GDM1 (cell line): Measurements from ENCODE around the gene CPEB3.

ENCODE experiments used
- DNase-seq: peaks from one replicate; lab custom pipeline; 2025; lab: John Stamatoyannopoulos, UW

CPEB3 gene

GRCh38 chr10:92213049-92213448 is 77.8 kb downstream of the CPEB3 start:
- no peak for DNase-seq

GRCh38 chr10:92208736-92209135 is 82.1 kb downstream of the CPEB3 start:
- DNase-seq = no peak

- DNase-seq = no peak
These were observed 82.6 kb downstream of the CPEB3 start for GRCh38 chr10:92208157-92208720.

- DNase-seq = no peak
These were observed 83.8 kb downstream of the CPEB3 start for GRCh38 chr10:92207061-92207460.

GRCh38 chr10:92203919-92204623 is 86.8 kb downstream of the CPEB3 start:
- DNase-seq = no peak

- no peak for DNase-seq
These were observed 88.3 kb downstream of the CPEB3 start for GRCh38 chr10:92202536-92202935.

- no peak for DNase-seq
These were observed 90.3 kb downstream of the CPEB3 start for GRCh38 chr10:92200564-92200963.

GRCh38 chr10:92187101-92187500 is 103.8 kb downstream of the CPEB3 start:
- DNase-seq = no peak

GRCh38 chr10:92184977-92185376 is 105.9 kb downstream of the CPEB3 start:
- no peak for DNase-seq

- DNase-seq = no peak
These were observed 107.7 kb downstream of the CPEB3 start for GRCh38 chr10:92183199-92183598.

- DNase-seq = no peak
These were observed 109.3 kb downstream of the CPEB3 start for GRCh38 chr10:92181575-92181974.

- no peak for DNase-seq
These were observed 110.5 kb downstream of the CPEB3 start for GRCh38 chr10:92180399-92180798.

- no peak for DNase-seq
These were observed 113.3 kb downstream of the CPEB3 start for GRCh38 chr10:92177546-92177945.

- no peak for DNase-seq
These were observed 115.7 kb downstream of the CPEB3 start for GRCh38 chr10:92175164-92175563.

- no peak for DNase-seq
These were observed 116.9 kb downstream of the CPEB3 start for GRCh38 chr10:92173996-92174395.

- DNase-seq = no peak
These were observed 126.7 kb downstream of the CPEB3 start for GRCh38 chr10:92164036-92164696.

- DNase-seq = no peak
These were observed 128.3 kb downstream of the CPEB3 start for GRCh38 chr10:92162541-92162940.

- no peak for DNase-seq
These were observed 133.8 kb downstream of the CPEB3 start for GRCh38 chr10:92156874-92157773.

GRCh38 chr10:92150823-92151222 is 140.1 kb downstream of the CPEB3 start:
- DNase-seq = no peak

GRCh38 chr10:92149261-92149660 is 141.6 kb downstream of the CPEB3 start:
- no peak for DNase-seq

- DNase-seq = no peak
These were observed 144.1 kb downstream of the CPEB3 start for GRCh38 chr10:92146781-92147180.

GRCh38 chr10:92146107-92146506 is 144.8 kb downstream of the CPEB3 start:
- DNase-seq = no peak
